Measurements from ENCODE around the gene INSL6.
"Not testable (repeated sequence)": the region's sequence is repeated elsewhere in the genome, so short reads cannot be mapped to it uniquely, and the experiment has no call there.

Gene INSL6, protein sequence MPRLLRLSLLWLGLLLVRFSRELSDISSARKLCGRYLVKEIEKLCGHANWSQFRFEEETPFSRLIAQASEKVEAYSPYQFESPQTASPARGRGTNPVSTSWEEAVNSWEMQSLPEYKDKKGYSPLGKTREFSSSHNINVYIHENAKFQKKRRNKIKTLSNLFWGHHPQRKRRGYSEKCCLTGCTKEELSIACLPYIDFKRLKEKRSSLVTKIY

DNA sequence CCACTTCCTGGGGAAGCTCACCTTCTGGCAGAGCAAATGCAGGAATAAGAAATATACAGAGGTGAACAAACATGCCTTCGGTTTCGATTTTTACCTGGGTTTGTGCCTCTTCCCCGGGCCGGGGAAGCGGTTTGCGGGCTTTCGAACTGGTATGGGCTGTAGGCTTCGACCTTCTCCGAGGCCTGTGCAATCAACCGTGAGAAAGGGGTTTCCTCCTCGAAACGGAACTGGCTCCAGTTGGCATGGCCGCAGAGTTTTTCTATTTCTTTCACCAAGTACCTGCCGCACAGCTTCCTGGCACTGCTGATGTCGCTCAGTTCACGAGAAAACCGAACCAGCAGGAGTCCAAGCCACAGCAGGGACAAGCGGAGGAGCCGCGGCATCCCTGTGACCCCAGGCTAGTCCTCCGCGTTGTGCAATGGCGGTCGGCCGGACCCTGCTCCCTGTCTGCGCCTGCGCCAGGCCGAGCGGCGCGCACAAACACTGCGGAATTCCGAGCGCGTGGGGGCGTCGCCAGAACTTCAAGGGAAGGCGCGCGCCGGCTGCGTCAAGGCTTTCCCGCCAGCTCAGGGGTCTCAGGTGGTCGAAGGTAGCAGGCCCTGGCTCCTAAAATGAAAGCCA is at the start of gene INSL6:
Gene INSL6 (minus strand): TSS at position 420 of the 621 bp plus-strand sequence. CDS start 37 bp downstream, at position 383.
- DNase-seq, result no peak

DNA sequence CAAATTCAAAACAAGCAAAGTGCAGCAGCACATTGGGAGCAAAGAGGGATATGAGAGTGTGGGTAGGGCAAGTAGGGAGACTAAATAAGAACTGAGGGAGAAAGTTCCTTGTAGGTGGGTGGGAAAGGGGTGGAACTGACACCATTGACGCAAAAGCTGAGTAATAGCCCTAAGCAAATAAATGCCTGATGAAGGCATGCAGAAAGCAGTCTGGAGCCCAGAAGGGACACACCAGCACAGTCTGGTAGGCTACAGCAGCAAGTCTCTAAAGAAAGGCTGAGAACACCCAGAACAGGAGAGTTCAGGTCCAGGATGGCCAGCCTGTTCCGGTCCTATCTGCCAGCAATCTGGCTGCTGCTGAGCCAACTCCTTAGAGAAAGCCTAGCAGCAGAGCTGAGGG is 45.8 kb upstream of the INSL6 start, which contains the start of gene INSL4:
Gene INSL4 (plus strand): TSS at position 208 of the 400 bp plus-strand sequence. CDS start 105 bp downstream, at position 313.
- DNase-seq, result no peak

DNA sequence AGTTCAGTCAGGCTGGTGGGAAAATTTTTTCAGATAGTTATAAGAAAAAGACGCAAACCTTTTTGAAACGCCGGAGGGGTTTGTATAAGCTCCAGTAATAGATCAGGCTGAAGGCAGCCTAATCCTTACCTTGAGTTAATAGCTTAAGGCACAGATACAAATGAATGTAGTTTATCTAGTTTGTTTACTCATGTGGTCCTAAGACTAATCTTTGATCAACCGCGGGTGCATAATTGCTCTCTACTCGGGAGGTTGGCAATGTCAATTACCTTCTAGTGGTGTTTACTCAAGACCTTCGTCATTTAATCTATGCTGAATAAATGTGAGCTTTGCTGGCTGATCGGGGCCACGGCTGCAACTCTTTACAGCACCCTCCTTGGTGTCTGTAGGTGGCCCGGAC is 45.1 kb upstream of the INSL6 start:
- no peak for DNase-seq

DNA sequence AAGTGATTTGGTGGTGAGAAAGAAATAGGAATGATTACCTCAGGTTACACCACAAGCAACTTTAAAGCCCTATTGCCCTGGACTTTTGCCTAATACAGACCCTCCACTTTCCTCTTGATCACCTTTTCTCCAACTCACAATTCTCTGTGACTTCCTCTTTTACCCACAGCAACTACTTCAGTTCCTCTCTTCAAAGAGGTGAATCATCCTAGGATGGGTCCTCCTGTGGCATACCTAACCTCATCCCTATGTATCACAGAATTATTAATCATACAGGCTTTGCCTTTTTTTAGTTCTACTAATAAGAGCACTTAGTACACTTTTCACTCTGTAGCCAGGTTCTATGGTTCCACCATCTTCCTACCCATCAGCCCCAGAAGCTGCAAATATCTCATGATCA is 19.6 kb upstream of the INSL6 start:
- no peak for DNase-seq

DNA sequence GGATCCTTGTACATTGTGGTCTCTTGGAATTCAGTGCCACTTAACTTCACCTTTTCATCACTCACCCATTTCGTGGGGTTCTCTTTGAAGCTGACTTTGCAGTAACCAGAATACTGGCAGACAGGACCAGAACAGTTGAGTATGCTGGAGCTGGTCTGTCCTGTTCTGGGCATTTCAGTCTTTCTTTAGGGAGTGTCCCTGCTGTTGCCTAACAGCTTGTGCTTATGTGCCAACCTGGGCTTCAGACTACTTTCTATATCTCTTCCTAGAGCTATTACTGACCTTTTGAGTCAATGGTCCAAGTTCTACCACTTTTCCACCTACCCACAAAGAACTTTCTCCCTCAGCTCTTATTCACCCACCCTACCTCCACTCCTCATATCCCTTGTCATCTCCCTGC is 10.0 kb upstream of the INSL6 start:
- no peak for DNase-seq

DNA sequence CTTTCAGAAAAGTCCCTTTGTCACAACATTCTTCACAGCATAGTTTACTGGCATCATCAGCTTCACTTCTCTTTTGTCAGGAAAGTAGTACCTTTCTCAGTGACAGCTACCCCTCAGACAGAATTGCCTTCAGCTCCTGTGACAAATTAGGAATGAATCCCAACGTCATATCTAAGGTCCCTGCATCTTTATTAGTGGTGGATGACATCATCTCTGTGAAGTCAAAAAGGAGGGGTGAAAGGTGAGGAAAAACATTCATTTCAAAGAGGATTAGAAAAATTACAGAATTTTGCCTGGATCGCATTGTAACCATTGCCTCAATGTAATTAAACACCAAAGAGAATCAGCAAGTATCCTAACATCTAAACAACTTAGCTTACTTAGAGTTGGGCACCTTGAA is 7.9 kb upstream of the INSL6 start:
- no peak for DNase-seq

DNA sequence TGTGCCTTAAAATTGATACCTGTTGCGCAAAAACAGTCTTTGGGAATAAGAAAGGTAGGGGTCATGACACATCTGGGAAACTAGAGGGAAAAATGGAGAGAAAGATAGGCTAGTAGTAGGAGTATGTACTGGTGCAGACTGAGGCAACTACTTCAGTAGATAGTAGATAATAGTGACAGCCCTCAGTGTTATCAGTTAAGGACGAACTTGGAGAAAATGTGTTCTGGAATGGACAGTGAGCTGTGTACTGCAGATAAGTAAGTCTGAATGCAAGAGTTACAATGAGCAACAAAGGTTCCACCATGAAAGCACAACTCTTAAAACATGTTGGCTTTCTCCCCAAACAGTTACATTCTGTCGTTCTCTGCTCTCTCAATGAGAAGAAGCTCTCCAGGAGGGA is 6.5 kb upstream of the INSL6 start:
- DNase-seq, result no peak

DNA sequence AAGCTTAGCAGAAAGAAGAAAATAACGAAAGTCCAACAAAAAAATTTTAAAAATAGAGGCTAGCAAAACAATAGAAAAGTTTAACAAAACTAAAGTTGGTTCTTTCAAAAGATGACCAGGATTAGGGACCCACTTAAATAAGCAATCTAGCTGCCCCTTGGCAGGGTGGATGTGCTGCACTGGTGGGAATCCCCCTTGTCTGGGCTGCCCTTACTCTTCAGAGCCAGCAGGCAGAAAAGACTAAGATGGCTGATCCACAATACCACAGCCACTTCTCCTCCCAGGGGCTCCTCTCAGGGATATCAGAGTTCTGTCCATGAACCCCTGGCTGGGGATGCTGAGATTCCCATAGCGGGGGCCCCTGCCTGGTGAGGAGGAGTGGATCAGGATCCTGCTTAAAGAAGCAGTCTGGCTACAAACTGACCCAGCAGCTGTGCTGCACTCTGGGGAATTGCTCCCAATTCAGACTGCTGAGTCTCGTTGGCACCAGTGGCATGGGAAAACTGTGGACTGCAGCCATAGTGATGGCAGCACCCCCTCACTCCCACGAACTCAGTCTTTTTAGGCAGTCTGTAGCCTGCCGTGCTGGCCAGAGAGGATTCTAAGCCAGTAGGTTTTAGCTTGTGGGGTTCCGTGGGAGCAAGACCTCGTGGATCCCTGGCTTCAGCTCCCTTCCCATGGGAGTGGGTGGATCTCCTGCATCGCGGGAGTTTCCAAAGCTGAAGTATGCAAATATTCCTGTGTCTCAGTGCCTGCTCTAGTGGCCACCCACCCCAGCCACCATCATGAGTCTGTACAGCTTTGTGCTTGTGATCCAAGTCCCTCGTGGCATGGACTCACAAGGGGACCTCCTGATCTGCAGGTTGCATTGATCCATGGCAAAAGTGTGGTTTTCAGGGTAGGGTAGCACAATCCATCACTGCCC is 2.9 kb upstream of the INSL6 start:
- no peak for DNase-seq

DNA sequence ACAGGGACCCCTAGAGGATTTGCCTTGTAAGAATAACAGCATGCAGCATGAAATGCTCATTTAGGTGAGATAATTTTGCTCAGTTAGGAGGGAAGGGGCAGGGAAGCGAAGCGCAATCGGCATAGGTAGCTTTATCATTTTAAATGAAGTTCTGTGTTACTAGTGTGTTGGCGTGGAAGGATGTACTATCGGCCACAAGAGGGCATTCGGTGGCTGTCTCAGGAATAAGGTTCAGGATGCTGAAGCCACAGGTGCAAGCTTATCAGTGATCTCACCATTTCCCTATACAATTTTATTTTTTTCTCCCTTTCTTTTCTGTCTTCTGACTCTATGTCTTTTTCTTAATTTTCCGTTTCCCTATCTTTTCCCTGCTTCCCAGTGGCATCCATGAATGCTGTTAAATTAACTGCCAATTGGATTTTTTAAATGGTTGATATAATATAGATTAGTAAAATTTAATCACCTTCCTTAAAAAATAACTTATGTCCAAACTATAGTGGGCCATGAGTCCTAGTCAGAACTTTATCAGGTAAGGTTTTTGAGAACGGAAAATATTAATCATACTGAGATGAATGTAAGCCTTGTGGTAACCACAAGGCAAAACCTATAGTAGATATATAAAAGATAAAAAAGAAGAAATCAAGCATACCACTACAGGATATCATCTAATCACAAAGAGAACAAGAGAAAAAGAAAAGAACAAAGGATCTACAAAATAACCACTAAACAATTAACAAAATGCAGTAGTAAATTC is 1.2 kb upstream of the INSL6 start:
- DNase-seq, result peak; percentile 38

DNA sequence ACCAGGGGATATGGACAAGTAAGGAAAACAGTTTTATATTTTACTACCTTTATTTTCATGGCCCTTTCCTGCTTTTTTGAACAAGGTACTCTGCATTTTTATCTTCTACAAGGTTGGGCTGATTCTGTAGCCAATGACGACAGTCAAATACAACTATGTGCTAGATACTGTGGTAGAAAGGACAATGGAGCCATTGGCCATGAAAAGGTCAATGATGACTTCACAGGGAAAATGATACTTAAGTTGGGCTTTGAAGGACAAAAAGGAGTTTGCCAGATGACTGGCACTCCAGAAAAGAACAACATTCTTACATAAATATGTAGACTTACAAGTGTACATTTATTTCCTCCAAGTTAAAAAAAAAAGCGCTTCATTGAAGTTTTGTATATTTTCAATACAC is 663 bp downstream of the INSL6 start:
- DNase-seq, result no peak

DNA sequence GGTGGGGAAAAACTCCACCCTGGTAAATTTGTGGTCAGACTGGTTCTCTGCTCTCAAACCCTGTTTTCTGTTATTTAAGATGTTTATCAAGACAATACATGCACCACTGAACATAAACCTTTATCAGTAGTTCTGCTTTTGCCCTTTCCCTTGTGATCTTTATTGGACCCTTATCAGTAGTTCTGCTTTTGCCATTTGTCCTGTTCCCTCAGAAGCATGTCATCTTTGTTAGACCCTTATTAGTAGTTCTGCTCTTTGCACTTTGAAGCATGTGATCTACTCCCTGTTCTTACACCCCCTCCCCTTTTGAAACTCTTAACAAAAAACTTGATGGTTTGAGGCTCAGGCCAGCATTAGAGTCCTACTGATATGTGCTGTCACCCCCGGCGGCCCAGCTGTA is 4.8 kb downstream of the INSL6 start:
- not testable (repeated sequence) for DNase-seq

DNA sequence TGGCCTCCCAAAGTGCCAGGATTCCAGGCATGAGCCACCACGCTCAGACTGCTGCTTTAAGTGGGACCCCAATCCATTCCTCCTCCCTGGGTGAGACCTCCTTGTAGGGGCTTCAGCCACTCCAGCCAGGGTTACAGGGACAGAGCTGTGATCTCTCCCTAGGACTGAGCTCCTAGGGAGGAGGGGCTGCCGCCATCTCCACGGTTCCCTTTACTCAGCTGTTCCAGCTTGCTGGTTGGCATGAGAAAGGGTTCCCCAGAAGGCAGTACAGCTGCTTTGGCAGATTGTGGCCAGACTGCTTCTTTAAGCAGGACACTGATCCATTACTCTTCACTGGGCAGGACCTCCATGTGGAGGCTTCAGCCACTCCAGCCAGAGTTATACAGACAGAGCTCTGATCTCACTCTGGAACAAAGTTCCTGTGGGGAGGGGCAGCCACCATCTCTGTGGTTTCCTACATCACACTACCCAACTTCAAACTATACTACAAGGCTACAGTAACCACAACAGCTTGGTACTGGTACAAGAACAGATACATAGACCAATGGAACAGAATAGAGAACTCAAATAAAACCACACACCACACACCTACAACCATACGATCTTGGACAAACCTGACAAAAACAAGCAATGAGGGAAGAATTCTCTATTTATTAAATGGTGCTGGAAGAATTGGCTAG is 7.2 kb downstream of the INSL6 start:
- no peak for DNase-seq

DNA sequence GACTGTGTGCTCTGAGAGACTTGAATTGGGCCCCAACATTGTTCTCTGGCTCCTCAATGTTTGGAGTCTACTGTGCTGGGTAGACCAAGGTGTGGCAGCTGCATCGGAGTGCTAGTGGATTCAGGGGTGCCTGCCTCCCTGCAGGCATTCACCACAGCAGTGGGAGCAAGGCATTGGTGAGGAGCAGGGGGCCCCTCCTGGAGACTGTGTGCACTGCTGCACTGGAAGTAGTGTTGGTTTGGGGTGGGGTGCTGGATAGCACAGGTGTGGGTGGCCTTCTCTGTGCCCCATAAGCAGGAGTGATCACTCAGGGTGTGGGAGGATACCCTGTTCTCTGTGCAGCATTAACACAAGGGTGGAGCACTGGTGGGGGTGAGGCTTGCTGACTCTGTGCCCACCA is 39.2 kb downstream of the INSL6 start:
- DNase-seq, result no peak

DNA sequence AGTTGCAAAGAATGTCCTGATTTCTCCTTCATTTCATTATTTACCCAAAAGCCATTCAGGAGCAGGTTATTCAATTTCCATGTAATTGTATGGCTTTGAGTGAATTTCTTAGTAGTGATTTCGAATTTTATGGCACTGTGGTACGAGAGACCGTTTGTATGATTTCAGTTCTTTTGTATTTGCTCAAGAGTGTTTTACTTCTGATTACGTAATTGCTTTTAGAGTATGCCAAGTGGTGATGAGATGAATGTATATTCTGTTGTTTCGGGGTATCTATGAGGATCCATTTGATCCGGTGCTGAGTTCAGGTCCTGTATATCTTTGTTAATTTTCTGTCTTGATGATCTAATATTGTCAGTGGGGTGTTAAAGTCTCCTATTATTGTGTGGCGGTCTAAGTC is 41.2 kb downstream of the INSL6 start:
- no peak for DNase-seq

DNA sequence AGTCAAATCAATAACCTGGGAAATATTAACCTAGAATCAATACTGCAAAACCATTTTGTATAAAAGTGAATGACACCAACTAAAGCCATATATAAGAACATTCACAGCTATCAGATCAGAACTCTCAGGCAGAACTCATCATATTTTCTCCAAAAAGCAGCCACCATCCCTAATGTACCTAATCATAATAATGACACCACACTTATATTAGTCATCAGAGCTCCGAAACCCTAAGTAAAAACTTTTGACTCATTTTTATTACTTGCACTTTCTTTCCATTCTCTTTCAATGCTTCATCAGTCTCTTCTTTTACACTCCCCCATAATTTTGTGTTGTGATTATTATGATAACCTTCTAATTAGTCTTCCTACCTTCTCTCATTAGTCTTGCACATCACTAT is 45.3 kb downstream of the INSL6 start:
- DNase-seq, result no peak

DNA sequence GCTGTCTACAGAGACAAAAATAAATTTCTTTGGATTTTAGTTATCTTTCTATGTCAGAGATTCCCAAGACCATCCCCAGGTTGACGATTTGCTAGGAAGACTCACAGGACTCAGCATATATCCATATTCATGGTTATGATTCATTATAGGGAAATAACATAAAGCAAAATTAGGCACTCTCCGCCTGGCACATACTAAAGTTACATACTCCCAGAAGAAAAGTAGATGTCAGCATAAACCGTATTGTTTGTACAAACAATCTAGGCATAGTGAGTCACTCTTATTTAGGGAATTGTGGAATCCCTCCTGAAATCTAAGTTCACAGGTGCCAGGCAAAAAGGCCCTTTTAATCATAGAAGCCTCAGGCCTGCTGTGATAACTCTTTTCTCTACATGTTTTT is 62.9 kb downstream of the INSL6 start:
- no peak for DNase-seq

DNA sequence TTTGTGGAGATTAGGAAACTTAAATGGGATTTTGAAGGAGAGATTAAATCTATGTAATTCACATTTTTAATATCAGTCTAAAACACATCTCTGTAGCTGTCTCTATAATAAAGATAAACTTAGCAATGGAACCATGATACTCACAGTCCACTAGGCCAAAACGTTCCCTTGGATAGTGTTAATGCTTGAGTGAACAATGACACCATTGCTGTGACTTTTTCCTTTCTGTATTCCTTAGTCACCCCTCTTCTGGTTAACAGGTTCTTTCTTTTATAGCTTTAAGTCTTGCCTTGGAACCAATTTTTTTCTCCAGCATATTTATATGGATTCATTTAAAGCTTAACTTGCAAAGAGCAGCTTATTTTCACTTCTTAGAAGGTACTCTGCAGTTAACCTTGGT is 63.3 kb downstream of the INSL6 start:
- DNase-seq, result no peak

DNA sequence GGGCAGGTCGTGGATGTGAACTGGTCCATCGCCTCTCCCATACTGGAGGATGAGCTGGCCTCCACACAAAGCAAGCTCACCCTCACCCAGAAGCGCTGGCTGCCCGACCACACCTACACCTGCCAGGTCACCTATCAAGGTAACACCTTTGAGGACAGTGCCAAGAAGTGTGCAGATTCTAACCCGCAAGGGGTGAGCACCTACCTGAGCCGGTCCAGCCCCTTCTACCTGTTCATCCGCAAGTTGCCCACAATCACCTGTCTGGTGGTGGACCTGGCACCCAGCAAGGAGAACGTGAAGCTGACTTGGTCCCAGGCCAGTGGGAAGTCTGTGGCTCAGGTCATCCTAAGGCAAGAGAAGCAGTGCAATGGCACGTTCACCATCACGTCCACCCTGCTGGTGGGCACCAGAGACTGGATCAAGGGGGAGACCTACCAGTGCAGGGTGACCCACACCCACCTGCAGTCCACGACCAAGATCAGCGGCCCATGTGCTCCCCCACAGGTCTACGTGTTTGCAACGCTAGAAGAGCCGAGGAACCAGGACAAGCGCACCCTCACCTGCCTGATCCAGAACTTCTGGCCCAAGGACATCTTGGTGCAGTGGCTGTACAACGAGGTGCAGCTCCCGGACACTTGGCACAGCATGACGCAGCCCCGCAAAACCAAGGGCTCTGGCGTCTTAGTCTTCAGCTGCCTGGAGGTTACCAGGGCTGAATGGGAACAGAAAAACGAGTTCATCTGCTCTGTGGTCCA is 71.3 kb downstream of the INSL6 start:
- no peak for DNase-seq

All from NCI-H2107 (cell line).